ENCODE measurements around the gene CCDC40.

The CCDC40 gene

DNA sequence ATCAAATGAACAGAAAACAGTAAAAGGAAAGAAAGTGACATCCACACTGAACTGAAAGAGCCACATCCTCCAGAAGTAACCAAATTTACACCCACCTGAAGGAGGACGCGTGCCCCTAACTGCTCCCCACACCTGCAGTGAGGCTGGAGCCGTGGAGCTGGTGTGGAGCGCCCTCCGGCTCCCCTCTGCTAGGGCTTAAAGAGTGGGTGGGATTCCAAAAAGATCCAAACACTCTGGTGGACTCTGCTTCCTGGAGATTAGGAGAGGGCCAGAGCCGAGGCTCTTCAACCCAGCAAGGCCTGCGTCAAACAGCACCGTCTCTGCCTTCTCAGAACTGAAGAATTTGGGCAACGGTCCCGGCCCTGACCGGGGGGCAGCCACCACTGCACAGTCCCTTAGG lies 15.2 kb downstream of the CCDC40 start:
- no peak for DNase-seq

GRCh38 chr17:80053102-80053501 lies 16.7 kb downstream of the CCDC40 start:
- DNase-seq: no peak

DNA sequence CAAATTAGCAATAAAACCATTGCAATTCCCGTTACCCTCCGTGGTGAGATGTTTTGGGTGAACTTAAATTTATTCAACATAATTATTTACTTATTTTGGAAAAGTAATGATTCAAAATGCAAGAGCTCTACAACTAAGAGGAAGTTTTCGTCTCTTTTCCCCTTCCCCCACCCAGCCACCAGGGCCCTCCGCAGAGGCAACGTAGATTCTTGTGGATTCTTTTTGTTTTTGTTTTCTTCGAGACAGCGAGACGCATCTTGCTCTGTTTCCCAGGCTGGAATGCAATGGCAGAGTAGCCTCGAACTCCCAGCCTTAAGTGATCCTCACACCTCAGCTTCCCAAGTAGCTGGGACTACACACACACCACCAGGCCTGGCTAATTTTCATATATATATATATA lies 19.2 kb downstream of the CCDC40 start:
- no peak for DNase-seq

GRCh38 chr17:80058311-80058955 lies 22.0 kb downstream of the CCDC40 start:
- DNase-seq: no peak

DNA sequence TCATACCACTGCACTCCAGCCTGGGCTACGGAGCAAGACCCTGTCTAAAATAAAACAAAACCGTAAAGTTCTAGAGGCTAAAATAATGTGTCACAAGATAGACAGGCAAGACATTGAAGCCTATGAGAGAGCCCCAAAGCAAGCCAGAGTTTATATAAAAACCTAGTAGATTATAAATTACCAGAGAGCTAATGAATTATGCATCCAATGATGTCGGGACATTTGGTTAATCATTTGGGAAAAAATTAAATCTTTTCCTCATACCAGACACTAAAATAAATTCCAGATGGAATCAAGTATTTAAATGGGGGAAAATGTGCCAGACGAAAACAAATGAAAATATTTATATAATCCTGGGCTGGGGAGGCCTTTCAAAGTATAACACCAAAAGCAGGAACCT lies 24.2 kb downstream of the CCDC40 start:
- DNase-seq: no peak

DNA sequence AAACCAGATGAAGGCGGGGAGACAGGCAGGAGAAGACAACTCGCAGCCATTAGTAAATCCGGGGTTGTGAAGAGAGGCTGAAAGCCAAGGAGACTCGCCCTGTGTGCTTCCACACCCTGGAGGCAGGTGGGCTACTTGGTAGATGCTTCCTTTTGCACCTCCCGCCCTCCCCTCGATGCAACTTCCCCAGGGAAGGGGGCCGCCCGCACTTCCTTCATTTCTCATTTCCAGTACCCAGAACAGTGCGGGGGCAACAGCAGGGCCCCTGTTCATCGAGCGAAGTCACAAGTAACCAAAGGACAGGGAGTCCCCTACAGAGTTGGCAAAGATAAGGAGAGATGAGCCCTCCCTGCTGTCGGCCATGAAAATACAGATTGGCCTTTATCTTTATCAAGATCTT lies 25.0 kb downstream of the CCDC40 start:
- no peak for DNase-seq

GRCh38 chr17:80063830-80064585 lies 27.6 kb downstream of the CCDC40 start:
- no peak for DNase-seq

DNA sequence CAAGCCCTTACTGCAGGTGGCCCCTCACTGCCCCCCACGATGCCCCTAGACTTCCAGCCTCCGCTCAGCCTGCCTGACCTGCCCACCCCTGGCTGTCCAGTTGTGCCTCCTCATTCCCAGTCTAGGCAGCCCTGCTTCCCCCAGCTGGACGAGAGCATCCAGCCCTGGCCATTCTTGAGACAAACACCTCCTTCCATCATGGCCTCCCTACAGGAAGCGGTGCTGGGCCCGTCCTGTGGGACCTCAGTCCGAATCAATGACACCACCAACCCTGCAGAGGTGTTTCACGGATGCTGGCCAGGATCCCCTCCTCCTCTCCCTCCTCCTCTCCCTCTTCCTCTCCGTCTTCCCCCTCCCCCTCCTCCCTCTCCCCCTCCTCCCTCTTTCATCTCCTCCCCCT lies 28.3 kb downstream of the CCDC40 start:
- no peak for DNase-seq

DNA sequence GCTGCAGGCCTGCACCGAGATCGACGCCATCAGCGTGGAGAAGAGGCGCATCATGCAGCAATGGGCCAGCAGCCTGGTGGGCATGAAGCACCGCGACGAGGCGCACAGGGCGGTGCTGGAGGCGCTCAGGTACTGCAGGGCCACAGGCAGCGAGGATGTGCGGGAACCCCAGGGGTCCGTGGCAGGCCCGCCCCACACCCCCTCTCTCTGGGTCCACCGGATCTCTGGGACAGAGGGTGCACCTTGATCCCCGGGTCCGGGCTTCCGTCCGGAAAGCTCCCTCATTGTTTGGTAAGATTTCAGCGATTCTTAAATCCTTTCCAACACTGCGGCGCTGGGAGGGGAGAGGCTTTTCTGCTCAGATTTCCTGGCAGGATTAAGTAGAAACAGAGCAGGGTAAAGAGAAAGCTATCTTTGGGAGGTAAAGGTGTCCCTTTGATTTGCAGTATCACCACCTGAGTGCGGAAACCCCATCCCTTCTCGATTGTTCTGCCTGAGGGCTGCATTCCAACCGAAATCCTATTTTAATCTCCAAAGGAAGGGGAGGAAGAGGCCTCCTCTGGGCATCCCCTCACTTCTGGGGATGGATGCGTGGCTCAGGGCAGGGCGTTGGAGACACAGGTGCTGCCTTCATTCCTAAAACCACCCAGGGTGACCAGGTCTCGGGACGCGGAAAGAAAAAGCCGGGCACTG lies 29.2 kb downstream of the CCDC40 start:
- no peak for DNase-seq

- no peak for DNase-seq
Measured at GRCh38 chr17:80067393-80067986, 31.0 kb downstream of the CCDC40 start.

GRCh38 chr17:80068301-80069222 lies 32.1 kb downstream of the CCDC40 start:
- no peak for DNase-seq

DNA sequence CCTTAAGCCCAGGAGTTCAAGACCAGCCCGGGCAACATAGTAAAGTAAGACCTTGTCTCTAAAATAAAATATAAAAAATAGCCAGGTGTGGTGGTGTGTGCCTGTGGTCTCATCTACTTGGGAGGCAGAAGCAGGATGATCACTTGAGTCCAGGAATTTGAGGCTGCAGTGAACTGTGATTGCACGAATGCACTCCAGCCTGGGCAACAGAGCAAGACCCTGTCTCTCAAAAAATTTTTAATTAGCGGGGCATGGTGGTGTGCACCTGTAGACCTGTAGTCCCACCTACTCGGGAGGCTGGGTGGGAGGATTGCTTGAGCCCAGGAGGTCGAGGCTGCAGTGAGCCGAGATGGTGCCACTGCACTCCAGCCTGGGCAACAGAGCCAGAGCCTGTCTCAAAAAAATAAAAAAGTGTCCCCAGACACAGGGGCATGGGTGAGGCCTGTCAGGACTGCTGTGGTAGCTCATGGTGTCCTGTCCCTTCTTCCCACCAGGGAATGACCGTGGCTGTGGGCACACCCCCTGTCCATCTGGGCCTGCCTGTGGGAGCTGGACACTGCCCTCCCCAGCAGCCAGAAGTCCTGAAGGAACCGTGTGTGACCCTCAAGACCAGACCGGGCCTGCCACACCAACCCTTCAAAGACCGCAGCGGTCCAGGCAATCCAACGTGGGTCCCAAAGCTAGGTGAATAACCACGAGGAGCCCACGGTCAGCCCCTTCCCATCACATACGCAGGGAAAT lies 34.1 kb downstream of the CCDC40 start:
- no peak for DNase-seq

DNA sequence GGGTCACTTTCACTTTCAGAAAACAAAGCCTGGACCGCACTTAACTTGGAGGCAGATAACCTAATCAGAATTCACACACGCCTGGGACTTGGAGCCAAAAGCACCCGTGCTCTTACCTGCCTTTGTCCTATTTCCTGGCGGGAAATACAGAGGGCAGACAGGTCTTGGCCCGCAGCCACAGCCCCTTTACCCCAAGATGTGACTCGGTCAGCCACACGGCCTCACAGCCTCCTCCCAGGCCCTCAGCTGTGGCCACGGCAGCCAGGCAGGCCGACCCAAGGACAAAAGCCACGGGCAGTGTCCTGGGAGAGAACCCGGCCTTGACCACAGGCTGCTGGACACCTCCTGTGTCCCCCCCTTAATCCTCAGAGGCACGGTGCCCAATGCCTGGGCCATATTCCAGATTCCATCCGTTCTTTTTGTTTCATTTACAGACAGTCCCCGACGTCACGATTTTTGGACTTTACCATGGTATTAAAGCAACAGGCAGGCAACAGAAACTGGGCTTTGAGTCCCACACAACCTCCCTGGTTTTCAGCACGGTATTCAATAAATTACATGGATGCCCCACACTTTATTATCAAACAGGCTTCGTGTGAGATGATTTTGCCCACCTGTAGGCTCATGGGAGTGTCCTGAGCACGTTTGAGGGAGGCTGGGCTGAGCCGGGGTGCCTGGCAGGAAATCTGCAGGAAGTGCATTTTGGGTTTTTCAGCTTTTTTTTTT lies 34.8 kb downstream of the CCDC40 start:
- DNase-seq: no peak

- DNase-seq: no peak
Measured at GRCh38 chr17:80072410-80072809, 36.0 kb downstream of the CCDC40 start.

- DNase-seq: no peak
Measured at GRCh38 chr17:80080081-80080480, 43.6 kb downstream of the CCDC40 start.

DNA sequence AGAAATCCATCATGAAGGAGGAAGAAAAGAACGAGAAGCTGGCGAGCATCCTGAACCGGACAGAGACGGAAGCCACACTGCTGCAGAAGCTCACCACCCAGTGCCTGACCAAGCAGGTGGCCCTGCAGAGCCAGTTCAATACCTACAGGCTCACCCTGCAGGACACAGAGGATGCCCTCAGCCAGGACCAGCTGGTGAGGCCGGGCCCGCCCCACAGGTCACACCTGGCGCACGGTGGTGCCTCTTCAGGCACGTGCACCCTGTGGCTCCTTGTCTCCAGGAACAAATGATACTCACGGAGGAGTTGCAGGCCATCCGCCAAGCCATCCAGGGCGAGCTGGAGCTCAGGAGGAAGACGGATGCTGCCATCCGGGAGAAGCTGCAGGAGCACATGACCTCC lies 45.2 kb downstream of the CCDC40 start:
- DNase-seq: no peak

- DNase-seq: peak; percentile 74
Measured at GRCh38 chr17:80082403-80083135, 46.1 kb downstream of the CCDC40 start.

GRCh38 chr17:80083136-80083661 lies 46.8 kb downstream of the CCDC40 start:
- DNase-seq: no peak

- DNase-seq: no peak
Measured at GRCh38 chr17:80084773-80085172, 48.3 kb downstream of the CCDC40 start.

DNA sequence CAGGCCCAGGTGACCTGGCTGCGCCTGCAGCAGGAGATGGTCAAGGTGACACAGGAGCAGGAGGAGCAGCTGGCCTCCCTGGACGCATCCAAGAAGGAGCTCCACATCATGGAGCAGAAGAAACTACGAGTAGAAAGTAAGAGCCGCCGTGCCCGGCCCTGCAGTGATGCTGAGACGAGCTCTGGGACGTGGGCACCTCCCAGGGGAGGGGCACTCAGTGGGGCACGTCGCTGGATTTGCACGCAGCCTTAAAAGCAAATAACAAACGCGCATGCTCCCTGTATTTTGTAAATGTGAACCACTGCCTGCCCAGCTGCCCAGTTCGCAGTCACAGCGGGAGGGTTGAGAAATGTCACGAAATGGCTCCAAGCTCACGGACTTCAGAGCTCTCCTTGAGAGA lies 49.6 kb downstream of the CCDC40 start:
- DNase-seq: no peak
